Measurements from ENCODE around the gene PAFAH1B2. TPM values are rescaled to one million over a fixed set of nuclear protein-coding genes. Genes with fewer than 3 reads are reported as not detected.
"Not testable (repeated sequence)": the region's sequence is repeated elsewhere in the genome, so short reads cannot be mapped to it uniquely, and the experiment has no call there.

PAFAH1B2 gene
- total RNA-seq, 1 experiment from 2014 or later, result 153 TPM

- Histone ChIP-seq H3K27ac (ENCODE audit: low read depth, low read length, poor library complexity, severe bottlenecking) (peak overlapping the region; percentile 15), H3K27me3 (replicated peaks; ENCODE audit: insufficient read depth, low read depth, low read length, poor library complexity) (no peaks in the 10 kb centered on the region), H3K4me1 (ENCODE audit: insufficient read depth, low read length, poor library complexity, severe bottlenecking) (peaks cover 29% of the 10 kb centered on the region), H3K4me3 (ENCODE audit: low read depth, low read length, poor library complexity, severe bottlenecking) (no peak overlapping the region), H3K36me3 (ENCODE audit: insufficient read depth, low read length, poor library complexity, severe bottlenecking) (no peaks in the 10 kb centered on the region), H3K9me3 (ENCODE audit: low read depth, low read length, poor library complexity, severe bottlenecking) (no peaks in the 10 kb centered on the region)
- BruUV-seq (replicated peaks), result no TSS peak
- intact Hi-C loops (cut with micrococcal nuclease; ENCODE audit: unreplicated experiment), result loop anchor here (1.0 kb wide), 1 partner anchor 44 kb away; no protein-coding TSS in a partner anchor
- ChIA-PET CTCF (interaction anchor here (0.6 kb wide), 2 partner anchors 37 to 443 kb away, joined by 3 read pairs; no protein-coding TSS in a partner anchor), POLR2A (ENCODE audit: low non-redundant PET) (no interaction called here)
- TF ChIP-seq EZH2 (IDR thresholded peaks at IDR 0.05; ENCODE audit: borderline replicate concordance, low read depth, low read length, poor library complexity, severe bottlenecking), result no peak
- TF ChIP-seq, protein P1, sequence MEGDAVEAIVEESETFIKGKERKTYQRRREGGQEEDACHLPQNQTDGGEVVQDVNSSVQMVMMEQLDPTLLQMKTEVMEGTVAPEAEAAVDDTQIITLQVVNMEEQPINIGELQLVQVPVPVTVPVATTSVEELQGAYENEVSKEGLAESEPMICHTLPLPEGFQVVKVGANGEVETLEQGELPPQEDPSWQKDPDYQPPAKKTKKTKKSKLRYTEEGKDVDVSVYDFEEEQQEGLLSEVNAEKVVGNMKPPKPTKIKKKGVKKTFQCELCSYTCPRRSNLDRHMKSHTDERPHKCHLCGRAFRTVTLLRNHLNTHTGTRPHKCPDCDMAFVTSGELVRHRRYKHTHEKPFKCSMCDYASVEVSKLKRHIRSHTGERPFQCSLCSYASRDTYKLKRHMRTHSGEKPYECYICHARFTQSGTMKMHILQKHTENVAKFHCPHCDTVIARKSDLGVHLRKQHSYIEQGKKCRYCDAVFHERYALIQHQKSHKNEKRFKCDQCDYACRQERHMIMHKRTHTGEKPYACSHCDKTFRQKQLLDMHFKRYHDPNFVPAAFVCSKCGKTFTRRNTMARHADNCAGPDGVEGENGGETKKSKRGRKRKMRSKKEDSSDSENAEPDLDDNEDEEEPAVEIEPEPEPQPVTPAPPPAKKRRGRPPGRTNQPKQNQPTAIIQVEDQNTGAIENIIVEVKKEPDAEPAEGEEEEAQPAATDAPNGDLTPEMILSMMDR (conservative IDR thresholded peaks at IDR 0.05; ENCODE audit: low read depth, low read length), result no peak
- DNase-seq (ENCODE audit: low spot score), result no peak
These were observed 37.8 kb downstream of the PAFAH1B2 start for GRCh38 chr11:117181586-117182550.

DNA sequence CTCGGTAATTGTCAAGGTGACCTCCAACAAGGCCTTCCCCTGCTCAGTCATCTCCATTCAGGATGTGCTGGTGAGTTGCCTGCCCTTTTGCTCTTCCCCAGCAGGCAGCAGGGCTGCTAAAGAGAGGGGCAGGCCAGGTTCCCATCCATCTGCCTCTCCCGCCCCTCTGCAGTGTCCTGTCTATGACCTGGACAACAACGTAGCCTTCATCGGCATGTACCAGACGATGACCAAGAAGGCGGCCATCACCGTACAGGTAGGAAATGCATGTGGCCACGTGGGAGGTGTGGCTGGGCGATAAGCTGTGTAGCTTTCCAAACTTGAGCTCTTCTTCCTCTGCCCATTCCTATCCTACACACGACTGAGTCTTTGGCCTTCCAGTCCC is 38.5 kb downstream of the PAFAH1B2 start:
- TF ChIP-seq, protein P1 (conservative IDR thresholded peaks at IDR 0.05; ENCODE audit: low read depth, low read length), result no peak
- TF ChIP-seq EZH2 (IDR thresholded peaks at IDR 0.05; ENCODE audit: borderline replicate concordance, low read depth, low read length, poor library complexity, severe bottlenecking), result no peak
- ChIA-PET CTCF (no interaction called here), POLR2A (ENCODE audit: low non-redundant PET) (no interaction called here)
- no peaks in the 10 kb centered on the region for H3K27me3 ChIP-seq (replicated peaks; ENCODE audit: insufficient read depth, low read depth, low read length, poor library complexity)
- intact Hi-C loops (cut with micrococcal nuclease; ENCODE audit: unreplicated experiment), result no loop called here
- no TSS peak for BruUV-seq (replicated peaks)
- no peaks in the 10 kb centered on the region for H3K36me3 ChIP-seq (ENCODE audit: insufficient read depth, low read length, poor library complexity, severe bottlenecking)
- no peaks in the 10 kb centered on the region for H3K9me3 ChIP-seq (ENCODE audit: low read depth, low read length, poor library complexity, severe bottlenecking)
- DNase-seq (ENCODE audit: low spot score), result no peak
- H3K4me3 ChIP-seq (ENCODE audit: low read depth, low read length, poor library complexity, severe bottlenecking), result no peak overlapping the region
- no peak overlapping the region for H3K27ac ChIP-seq (ENCODE audit: low read depth, low read length, poor library complexity, severe bottlenecking)
- peaks cover 29% of the 10 kb centered on the region for H3K4me1 ChIP-seq (ENCODE audit: insufficient read depth, low read length, poor library complexity, severe bottlenecking)

DNA sequence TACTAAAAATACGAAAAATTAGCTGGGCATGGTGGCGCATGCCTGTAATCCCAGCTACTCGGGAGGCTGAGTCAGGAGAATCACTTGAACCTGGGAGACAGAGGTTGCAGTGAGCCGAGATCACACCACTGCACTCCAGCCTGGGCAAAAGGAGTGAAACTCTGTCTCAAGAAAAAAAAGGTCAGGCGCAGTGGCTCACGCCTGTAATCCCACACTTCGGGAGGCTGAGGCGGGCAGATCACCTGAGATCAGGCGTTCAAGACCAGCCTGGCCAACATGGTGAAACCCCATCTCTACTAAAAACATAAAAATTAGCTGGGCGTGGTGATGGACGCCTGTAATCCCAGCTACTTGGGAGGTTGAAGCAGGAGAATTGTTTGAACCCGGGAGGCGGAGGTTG is 39.1 kb downstream of the PAFAH1B2 start:
- POLR2A ChIA-PET (ENCODE audit: low non-redundant PET); DNase-seq (ENCODE audit: low spot score): not testable (repeated sequence)

More for the DNA sequence above, 39.1 kb downstream of the PAFAH1B2 start:
- H3K36me3 ChIP-seq (ENCODE audit: insufficient read depth, low read length, poor library complexity, severe bottlenecking); H3K4me3 ChIP-seq (ENCODE audit: low read depth, low read length, poor library complexity, severe bottlenecking); intact Hi-C loops (cut with micrococcal nuclease; ENCODE audit: unreplicated experiment); H3K27ac ChIP-seq (ENCODE audit: low read depth, low read length, poor library complexity, severe bottlenecking); H3K9me3 ChIP-seq (ENCODE audit: low read depth, low read length, poor library complexity, severe bottlenecking); BruUV-seq (replicated peaks); CTCF ChIA-PET; H3K27me3 ChIP-seq (replicated peaks; ENCODE audit: insufficient read depth, low read depth, low read length, poor library complexity): not testable (repeated sequence)
- H3K4me1 ChIP-seq (ENCODE audit: insufficient read depth, low read length, poor library complexity, severe bottlenecking), result peaks cover 23% of the 10 kb centered on the region
